HCT116 (cell line): ENCODE data around the gene BTC. TPM values are rescaled to one million over a fixed set of nuclear protein-coding genes. Genes with fewer than 3 reads are reported as not detected.

Experiments used
- ATAC-seq: fragments of 200-7000 bp; cut with Tn5 transposase; 2 replicates; pipeline ENCODE4 v1.9.1; 2020; ENCODE audit warnings: mild to moderate bottlenecking, moderate library complexity
- BruUV-seq: library from RNA; stranded (reverse); fragments of 400-500 nt; replicated peaks from 2 replicates; lab custom pipeline; 2021; lab: Mats Ljungman, UMichigan
- CTCF ChIA-PET: fragments of 300-600 bp; sonication (Branson Sonifier 250); formaldehyde crosslinking; loops from one replicate; lab custom pipeline; 2021; ENCODE audit warnings: antibody characterized with exemption; lab: Charles Lee
- POLR2A ChIA-PET: fragments of 300-600, 350-600 bp; sonication (Branson Sonifier 250); formaldehyde crosslinking; loops from one replicate; lab custom pipeline; 2021; ENCODE audit warnings: antibody characterized with exemption; lab: Charles Lee
- RAD21 ChIA-PET, 2 experiments: fragments of 300-600 bp; sonication (Branson Sonifier 250); formaldehyde crosslinking; loops; one replicate each; lab custom pipeline; 2023; ENCODE audit warnings: low total read pairs in 2 of 2; ENCODE audit not compliant: uncharacterized antibody in 2 of 2, unreplicated experiment in 2 of 2, low non-redundant PET in 1 of 2; lab: Charles Lee
- DNase-seq: peaks from one replicate; pipeline ENCODE4 v3.0.0-alpha.2; 2010; ENCODE audit warnings: low read depth, low spot score
- H2AFZ ChIP-seq: fragments of 200-600 bp; shearing (Covaris generic), sonication (generic); 2 replicates; pipeline ENCODE4 v1.6.1; 2017; ENCODE audit warnings: low read depth, mixed run types, mixed read lengths, antibody characterized with exemption, low read length; ENCODE audit not compliant: poor library complexity, severe bottlenecking
- H3K27ac ChIP-seq: 2 replicates; pipeline ENCODE4 v1.5.1; 2012; ENCODE audit warnings: low read depth, low read length
- H3K27me3 ChIP-seq: fragments of 200-600 bp; sonication (generic); 2 replicates; pipeline ENCODE4 v1.6.1; 2016; ENCODE audit warnings: mixed run types, low read length, mixed read lengths; ENCODE audit not compliant: insufficient read depth
- H3K36me3 ChIP-seq, 2 experiments: fragments of 200-500 bp in 1 of 2; fragments of 200-600 bp in 1 of 2; sonication (Bioruptor generic) in 1 of 2; sonication (generic) in 1 of 2; 2 replicates each; pipeline versions ENCODE4 v1.5.1 to v1.6.1; 2014 to 2016; ENCODE audit warnings: low read length in 2 of 2, inconsistent platforms in 1 of 2, mixed read lengths in 1 of 2, mixed run types in 1 of 2; ENCODE audit not compliant: insufficient read depth in 2 of 2, control insufficient read depth in 1 of 2
- H3K4me1 ChIP-seq, 2 experiments: fragments of 200-600 bp in 1 of 2; sonication (generic) in 1 of 2; 2 replicates each; pipeline versions ENCODE4 v1.5.1 to v1.6.1; 2012 to 2017; ENCODE audit warnings: low read length in 2 of 2, inconsistent platforms in 1 of 2, mild to moderate bottlenecking in 1 of 2, mixed read lengths in 1 of 2, mixed run types in 1 of 2, moderate library complexity in 1 of 2; ENCODE audit not compliant: insufficient read depth in 2 of 2, control insufficient read depth in 1 of 2
- H3K4me2 ChIP-seq: fragments of 200-600 bp; sonication (generic); 2 replicates; pipeline ENCODE4 v1.6.1; 2017; ENCODE audit warnings: mixed run types, low read length, mixed read lengths
- H3K4me3 ChIP-seq, 2 experiments: fragments of 200-600 bp in 1 of 2; sonication (generic) in 1 of 2; replicated peaks in 1 of 2; 2 replicates each; pipeline ENCODE4 v1.5.1; 2011 to 2016; ENCODE audit warnings: low read length in 2 of 2, control low read depth in 1 of 2, low read depth in 1 of 2, mild to moderate bottlenecking in 1 of 2, mixed read lengths in 1 of 2, mixed run types in 1 of 2
- H3K79me2 ChIP-seq: fragments of 200-600 bp; sonication (generic); 2 replicates; pipeline ENCODE4 v1.6.1; 2017; ENCODE audit warnings: mild to moderate bottlenecking, mixed run types, low read length, moderate library complexity, mixed read lengths; ENCODE audit not compliant: insufficient read depth
- H3K9ac ChIP-seq: fragments of 200-600 bp; sonication (generic); 2 replicates; pipeline ENCODE4 v1.6.1; 2016; ENCODE audit warnings: low read length, mixed read lengths
- H3K9me2 ChIP-seq: fragments of 200-600 bp; sonication (generic), shearing (Covaris generic); 2 replicates; pipeline ENCODE4 v1.6.1; 2017; ENCODE audit warnings: mixed run types, mild to moderate bottlenecking, moderate library complexity; ENCODE audit not compliant: insufficient read depth
- H3K9me3 ChIP-seq, 2 experiments: fragments of 200-500 bp in 1 of 2; fragments of 200-600 bp in 1 of 2; sonication (Bioruptor generic) in 1 of 2; sonication (generic) in 1 of 2; 2 replicates each; pipeline ENCODE4 v1.6.1; 2014 to 2017; ENCODE audit warnings: low read length in 2 of 2, mixed read lengths in 2 of 2, inconsistent platforms in 1 of 2, low read depth in 1 of 2, mild to moderate bottlenecking in 1 of 2, mixed run types in 1 of 2, moderate library complexity in 1 of 2; ENCODE audit not compliant: control insufficient read depth in 1 of 2, insufficient read depth in 1 of 2
- H4K20me1 ChIP-seq: fragments of 200-600 bp; sonication (generic), shearing (Covaris generic); 2 replicates; pipeline ENCODE4 v1.6.1; 2017; ENCODE audit warnings: mixed run types, mild to moderate bottlenecking, moderate library complexity; ENCODE audit not compliant: insufficient read depth
- EGR1 ChIP-seq: IDR thresholded peaks from 2 replicates; pipeline ENCODE4 v1.6.1; 2012; ENCODE audit warnings: low read depth
- FOSL1 ChIP-seq: IDR thresholded peaks from 2 replicates; pipeline ENCODE4 v1.6.1; 2012; ENCODE audit warnings: low read depth
- POLR2AphosphoS5 ChIP-seq: IDR thresholded peaks from 2 replicates; pipeline ENCODE4 v1.6.1; 2011; ENCODE audit warnings: mild to moderate bottlenecking, low read depth, low read length, moderate library complexity
- RAD21 ChIP-seq: IDR thresholded peaks from 2 replicates; pipeline ENCODE4 v1.6.1; 2012; ENCODE audit warnings: low read depth, mild to moderate bottlenecking
- SIN3A ChIP-seq: IDR thresholded peaks from 2 replicates; pipeline ENCODE4 v1.6.1; 2012; ENCODE audit warnings: low read depth
- TCF7L2 ChIP-seq: IDR thresholded peaks from 2 replicates; pipeline ENCODE4 v1.7.0; 2011; ENCODE audit warnings: borderline replicate concordance, inconsistent platforms; ENCODE audit not compliant: insufficient read depth, insufficient read length; ENCODE audit errors: extremely low read depth
- YY1 ChIP-seq: IDR thresholded peaks from 2 replicates; pipeline ENCODE4 v1.6.1; 2011; ENCODE audit warnings: low read length, low read depth, moderate library complexity, mild to moderate bottlenecking; ENCODE audit not compliant: insufficient replicate concordance; ENCODE audit errors: extremely low read depth
- intact Hi-C: fragments of 100-400 bp; cut with micrococcal nuclease; formaldehyde crosslinking; loops from 2 replicates; pipeline ENCODE4 v1.10.0; 2022
- total RNA-seq: library from RNA; stranded (reverse); gene quantifications from one replicate; pipeline ENCODE4 v1.2.1, GENCODE V29; 2021; ENCODE audit not compliant: unreplicated experiment
- TF ChIP-seq, protein P1 (sequence below): IDR thresholded peaks from 2 replicates; pipeline ENCODE4 v1.6.1; 2012; ENCODE audit warnings: low read depth
- TF ChIP-seq, protein P2 (sequence below): IDR thresholded peaks from 2 replicates; pipeline ENCODE4 v1.6.1; 2012

BTC gene
- total RNA-seq, 1 experiment from 2014 or later: 4.5 TPM

DNA sequence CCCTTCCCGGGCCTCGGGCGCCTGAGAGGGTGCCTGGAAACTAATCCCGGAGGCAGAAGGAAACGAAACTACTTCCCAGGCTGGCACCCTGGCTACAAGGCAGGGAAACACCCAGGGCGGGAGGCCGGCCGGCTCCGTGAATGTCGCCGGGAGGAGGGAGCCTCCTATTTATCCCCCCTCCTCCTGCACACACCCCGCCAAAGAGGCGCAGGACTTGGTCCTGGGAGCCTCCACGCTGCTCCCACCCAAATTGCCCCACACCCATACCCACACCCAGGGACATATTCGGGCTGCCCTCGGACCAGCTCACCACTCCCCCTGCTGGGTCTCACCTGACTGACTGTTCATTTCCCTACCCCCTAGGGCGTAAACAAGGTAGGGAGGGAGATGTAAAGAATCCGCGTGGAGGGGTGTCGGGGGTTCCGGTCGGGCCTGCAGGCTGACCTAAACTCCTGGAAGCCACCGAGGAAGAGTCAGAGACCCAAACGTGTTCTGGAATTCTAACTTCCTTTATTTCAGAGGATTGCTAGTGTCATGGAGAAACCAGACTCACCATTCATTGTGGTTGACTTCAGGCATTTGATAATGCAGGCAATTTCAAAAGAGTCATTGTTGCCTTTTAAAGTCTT is at the start of gene BTC (continued):
- TF ChIP-seq, protein P1, sequence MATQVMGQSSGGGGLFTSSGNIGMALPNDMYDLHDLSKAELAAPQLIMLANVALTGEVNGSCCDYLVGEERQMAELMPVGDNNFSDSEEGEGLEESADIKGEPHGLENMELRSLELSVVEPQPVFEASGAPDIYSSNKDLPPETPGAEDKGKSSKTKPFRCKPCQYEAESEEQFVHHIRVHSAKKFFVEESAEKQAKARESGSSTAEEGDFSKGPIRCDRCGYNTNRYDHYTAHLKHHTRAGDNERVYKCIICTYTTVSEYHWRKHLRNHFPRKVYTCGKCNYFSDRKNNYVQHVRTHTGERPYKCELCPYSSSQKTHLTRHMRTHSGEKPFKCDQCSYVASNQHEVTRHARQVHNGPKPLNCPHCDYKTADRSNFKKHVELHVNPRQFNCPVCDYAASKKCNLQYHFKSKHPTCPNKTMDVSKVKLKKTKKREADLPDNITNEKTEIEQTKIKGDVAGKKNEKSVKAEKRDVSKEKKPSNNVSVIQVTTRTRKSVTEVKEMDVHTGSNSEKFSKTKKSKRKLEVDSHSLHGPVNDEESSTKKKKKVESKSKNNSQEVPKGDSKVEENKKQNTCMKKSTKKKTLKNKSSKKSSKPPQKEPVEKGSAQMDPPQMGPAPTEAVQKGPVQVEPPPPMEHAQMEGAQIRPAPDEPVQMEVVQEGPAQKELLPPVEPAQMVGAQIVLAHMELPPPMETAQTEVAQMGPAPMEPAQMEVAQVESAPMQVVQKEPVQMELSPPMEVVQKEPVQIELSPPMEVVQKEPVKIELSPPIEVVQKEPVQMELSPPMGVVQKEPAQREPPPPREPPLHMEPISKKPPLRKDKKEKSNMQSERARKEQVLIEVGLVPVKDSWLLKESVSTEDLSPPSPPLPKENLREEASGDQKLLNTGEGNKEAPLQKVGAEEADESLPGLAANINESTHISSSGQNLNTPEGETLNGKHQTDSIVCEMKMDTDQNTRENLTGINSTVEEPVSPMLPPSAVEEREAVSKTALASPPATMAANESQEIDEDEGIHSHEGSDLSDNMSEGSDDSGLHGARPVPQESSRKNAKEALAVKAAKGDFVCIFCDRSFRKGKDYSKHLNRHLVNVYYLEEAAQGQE: no peak
- no peak for TF ChIP-seq SIN3A

DNA sequence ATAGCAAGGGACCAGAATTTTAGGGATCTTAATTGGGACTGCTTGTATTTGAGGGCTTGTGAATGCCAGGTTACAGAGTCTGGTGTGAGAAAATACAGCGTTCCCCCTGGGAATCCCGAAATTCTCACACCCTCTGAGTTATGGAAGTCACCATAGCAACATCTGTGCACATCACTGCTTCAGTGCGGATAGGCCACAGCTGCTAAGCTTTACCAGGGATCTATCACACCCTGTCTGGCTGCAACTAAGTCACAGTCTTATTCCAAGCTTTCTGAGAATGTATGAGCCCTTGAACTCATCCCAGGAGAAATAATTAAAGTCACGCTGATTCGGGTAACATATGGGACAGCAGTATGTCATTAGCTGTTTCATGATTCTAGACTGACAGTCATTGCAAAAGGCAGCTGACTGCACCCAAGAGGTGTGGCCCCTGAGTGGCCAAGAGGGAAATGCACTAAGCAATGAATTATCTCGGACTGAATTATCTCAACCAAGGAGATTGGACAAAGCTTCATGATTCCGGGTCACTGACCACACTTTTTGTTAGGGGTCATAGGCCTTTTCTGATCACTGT is 46.7 kb upstream of the BTC start:
- ChIA-PET CTCF (no interaction called here), RAD21 (no interaction called here), POLR2A (no interaction called here)
- Histone ChIP-seq H3K9me2 (no peaks in the 10 kb centered on the region; the same call in 1 of the 2 replicates), H3K4me2 (no peak overlapping the region), H3K4me1 (no peaks in the 10 kb centered on the region), H2AFZ (no peak overlapping the region), H3K36me3 (no peaks in the 10 kb centered on the region), H3K27me3 (no peaks in the 10 kb centered on the region), H3K9me3 (no peaks in the 10 kb centered on the region), H3K9ac (no peak overlapping the region), H3K27ac (no peak overlapping the region), H4K20me1 (no peaks in the 10 kb centered on the region), H3K79me2 (no peaks in the 10 kb centered on the region), H3K4me3 (no peak overlapping the region)
- ATAC-seq: no peak
- TF ChIP-seq POLR2AphosphoS5: no peak
- no peak for TF ChIP-seq YY1
- TF ChIP-seq, protein P2, sequence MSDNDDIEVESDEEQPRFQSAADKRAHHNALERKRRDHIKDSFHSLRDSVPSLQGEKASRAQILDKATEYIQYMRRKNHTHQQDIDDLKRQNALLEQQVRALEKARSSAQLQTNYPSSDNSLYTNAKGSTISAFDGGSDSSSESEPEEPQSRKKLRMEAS: no peak
- no peak for TF ChIP-seq TCF7L2
- no peak for TF ChIP-seq EGR1
- no peak for TF ChIP-seq RAD21
- no peak for TF ChIP-seq FOSL1
- no peak for DNase-seq
- intact Hi-C loops: no loop called here
- BruUV-seq: no TSS peak
